Right lobe of liver (tissue), 6 donors: ENCODE results near the gene TMX4. TPM values are rescaled to one million over a fixed set of nuclear protein-coding genes. Genes with fewer than 3 reads are reported as not detected.

Source experiments
- ATAC-seq, 4 donors: fragments of 200-7000 bp; cut with Tn5 transposase; one replicate each; pipeline ENCODE4 v1.9.1; 2020; ENCODE audit warnings: mild to moderate bottlenecking in 4 of 4, moderate library complexity in 4 of 4
- DNase-seq, 3 donors: peaks; one replicate each; pipeline ENCODE4 v3.0.0-alpha.2; 2020
- H3K27ac ChIP-seq, 3 donors: fragments of 200-600 bp; one replicate each; pipeline ENCODE4 v1.8.0; 2022
- H3K27me3 ChIP-seq, 2 donors: fragments of 200-600 bp; one replicate each; pipeline ENCODE4 v1.8.0; 2022
- H3K36me3 ChIP-seq, 4 donors: fragments of 200-600 bp; sonication (generic) in 1 of 4; one replicate each; pipeline versions ENCODE4 v1.5.1 to v1.8.0; 2017 to 2022; ENCODE audit warnings: control low read depth in 1 of 4
- H3K4me1 ChIP-seq, 4 donors: fragments of 200-600 bp; sonication (generic) in 1 of 4; one replicate each; pipeline versions ENCODE4 v1.5.1 to v1.8.0; 2017 to 2022; ENCODE audit warnings: control low read depth in 1 of 4
- H3K4me3 ChIP-seq, 3 donors: fragments of 200-600 bp; one replicate each; pipeline ENCODE4 v1.8.0; 2022
- H3K9me3 ChIP-seq, 4 donors: fragments of 200-600 bp; sonication (generic) in 1 of 4; one replicate each; pipeline versions ENCODE4 v1.5.1 to v1.8.0; 2017 to 2022; ENCODE audit warnings: control low read depth in 1 of 4
- CTCF ChIP-seq, 4 donors: fragments of 200-600 bp in 3 of 4; fragments of 450-650 bp in 1 of 4; IDR thresholded peaks; one replicate each; pipeline versions ENCODE4 v1.5.1 to v1.8.0; 2016 to 2022; ENCODE audit warnings: antibody characterized with exemption in 4 of 4, mild to moderate bottlenecking in 2 of 4
- POLR2A ChIP-seq: fragments of 450-650 bp; IDR thresholded peaks from one replicate; pipeline ENCODE4 v1.6.1; 2017; ENCODE audit warnings: antibody characterized with exemption, mild to moderate bottlenecking
- WGBS: methylation state at CpG from one replicate; pipeline ENCODE4 v1.1.6; 2018; ENCODE audit warnings: low coverage, low lambda C conversion rate; ENCODE audit not compliant: insufficient coverage; ENCODE audit errors: missing lambda C conversion rate; 5-methylcytosine and 5-hydroxymethylcytosine counted together
- intact Hi-C, 2 donors: fragments of 100-400 bp; cut with DNase I; formaldehyde crosslinking; loops; one replicate each; pipeline versions ENCODE4 v1.11.2 to v1.14.1; 2022
- total RNA-seq, 6 experiments: library from RNA; depleted of rRNA in 2 of 6; stranded (reverse); fragments of >200 nt in 2 of 6; fragmentation: NEBNext Ultra II Directional in 3 of 6; extraction: Animal tissue kit (Norgen Biotek cat#: 25700) in 3 of 6; gene quantifications; one replicate each; pipeline versions ENCODE4 v1.1.0 to v1.2.4, GENCODE V29; 2016 to 2023
- donor health status: DM: no; HTN: yes; CAD: no.
- donor health status: DM: no; HTN: no; CAD: no.
- donor health status: DM: no; HTN: no; CAD: no.
- donor health status: DM: no; HTN: yes; CAD: no.
- donor health status: DM: no; HTN: yes; CAD: no.

Gene TMX4
- total RNA-seq, 6 experiments from 2014 or later: 24.6 to 27.7 (median 25.7) TPM

- Histone ChIP-seq H3K27me3 (no peaks in the 10 kb centered on the region), H3K4me1 (peaks cover 0 to 6% (median 3%) of the 10 kb centered on the region in 4 donors), H3K4me3 (no peak overlapping the region), H3K27ac (no peak overlapping the region), H3K9me3 (no peaks in the 10 kb centered on the region), H3K36me3 (no peaks in the 10 kb centered on the region)
- intact Hi-C loops: no loop called here
- DNase-seq (no peak), ATAC-seq (no peak)
- WGBS: 83% methylated on average over 10 of the region's 10 CpGs
- TF ChIP-seq CTCF (IDR thresholded peaks at IDR 0.05) (no peak), POLR2A (no peak)
These were observed 2.1 kb upstream of the TMX4 start for GRCh38 chr20:8021541-8022269.

GRCh38 chr20:8020314-8021079 lies 936 bp upstream of the TMX4 start:
- TF ChIP-seq POLR2A (no peak), CTCF (IDR thresholded peaks at IDR 0.05) (no peak)
- Histone ChIP-seq H3K36me3 (no peaks in the 10 kb centered on the region), H3K4me1 (peaks cover 0 to 6% (median 3%) of the 10 kb centered on the region in 4 donors), H3K9me3 (no peaks in the 10 kb centered on the region), H3K4me3 (no peak overlapping the region), H3K27me3 (no peaks in the 10 kb centered on the region), H3K27ac (no peak overlapping the region)
- WGBS: 34% methylated on average over 3 of the region's 3 CpGs
- DNase-seq (no peak), ATAC-seq (no peak)
- intact Hi-C loops: no loop called here

GRCh38 chr20:8019998-8020247 lies 362 bp upstream of the TMX4 start:
- peaks cover 0 to 6% (median 3%) of the 10 kb centered on the region in 4 donors for H3K4me1 ChIP-seq
- no peaks in the 10 kb centered on the region for H3K36me3 ChIP-seq
- H3K27me3 ChIP-seq: no peaks in the 10 kb centered on the region
- WGBS: 0% methylated on average over 3 of the region's 3 CpGs
- intact Hi-C loops: no loop called here
- ATAC-seq (no peak), DNase-seq (no peak)
- H3K9me3 ChIP-seq: no peaks in the 10 kb centered on the region
- TF ChIP-seq CTCF (IDR thresholded peaks at IDR 0.05) (no peak), POLR2A (no peak)
- H3K27ac ChIP-seq: peak overlapping the region; percentile 94 to 99 (median 97)
- peak overlapping the region in 2 of 3 donors; percentile 90 to 92 for H3K4me3 ChIP-seq

GRCh38 chr20:8018958-8019245 lies 659 bp downstream of the TMX4 start:
- no peaks in the 10 kb centered on the region for H3K36me3 ChIP-seq
- H3K4me3 ChIP-seq: peak overlapping the region; percentile 90 to 97 (median 92)
- no peaks in the 10 kb centered on the region for H3K27me3 ChIP-seq
- H3K4me1 ChIP-seq: peaks cover 0 to 6% (median 3%) of the 10 kb centered on the region in 4 donors
- ATAC-seq (peak; percentile 67 to 76 (median 72)), DNase-seq (peak in 1 of 3 donors; percentile 74)
- peak in 1 of 4 donors; percentile 22 for TF ChIP-seq CTCF (IDR thresholded peaks at IDR 0.05)
- TF ChIP-seq POLR2A: no peak
- intact Hi-C loops: no loop called here
- peak overlapping the region; percentile 94 to 99 (median 97) for H3K27ac ChIP-seq
- WGBS: 0% methylated on average over 17 of the region's 23 CpGs
- H3K9me3 ChIP-seq: no peaks in the 10 kb centered on the region
